K562 (cell line): Measurements from ENCODE around the gene CSKMT. TPM values are rescaled to one million over a fixed set of nuclear protein-coding genes. Genes with fewer than 3 reads are reported as not detected.

Experiments used
- BRF1 ChIP-seq: IDR thresholded peaks from 3 replicates; pipeline ENCODE4 v1.6.1; 2011; ENCODE audit warnings: borderline replicate concordance, mild to moderate bottlenecking; ENCODE audit not compliant: insufficient read length; ENCODE audit errors: extremely low read depth
- KLF1 ChIP-seq: fragments of 450-650 bp; IDR thresholded peaks from 2 replicates; pipeline ENCODE4 v1.6.1; 2016; ENCODE audit warnings: missing genetic modification characterization, missing compliant biosample characterization
- MTA2 ChIP-seq: fragments of 450-650 bp; IDR thresholded peaks from 2 replicates; pipeline ENCODE4 v1.6.1; 2016; ENCODE audit warnings: low read depth
- MYNN ChIP-seq, 2 experiments: sonication (generic); formaldehyde crosslinking in 1 of 2; IDR thresholded peaks; 2 replicates each; pipeline versions ENCODE4 v1.5.0 to v1.6.1; 2016 to 2020; ENCODE audit warnings: antibody characterized with exemption in 1 of 2, missing genetic modification reagents in 1 of 2
- NCOA4 ChIP-seq: fragments of 450-650 bp; IDR thresholded peaks from 2 replicates; pipeline ENCODE4 v1.6.1; 2018; ENCODE audit warnings: mild to moderate bottlenecking; ENCODE audit not compliant: partially characterized antibody
- NRF1 ChIP-seq, 2 experiments: fragments of 450-650 bp; IDR thresholded peaks in 1 of 2; conservative IDR thresholded peaks in 1 of 2; 2 replicates each; pipeline ENCODE4 v1.6.1; 2014; ENCODE audit warnings: mild to moderate bottlenecking in 2 of 2
- POLR2AphosphoS2 ChIP-seq: IDR thresholded peaks from 2 replicates; pipeline ENCODE4 v1.6.1; 2012; ENCODE audit warnings: low read length, improper control_type of control experiment
- SIN3A ChIP-seq, 2 experiments: fragments of 150-350 bp in 1 of 2; IDR thresholded peaks; 2 replicates each; pipeline ENCODE4 v1.6.1; 2011 to 2016; ENCODE audit warnings: borderline replicate concordance in 2 of 2, low read depth in 2 of 2, low read length in 2 of 2, mild to moderate bottlenecking in 2 of 2, moderate library complexity in 2 of 2; ENCODE audit not compliant: control insufficient read depth in 1 of 2
- SRSF3 ChIP-seq: fragments of 200-400 bp; formaldehyde crosslinking; IDR thresholded peaks from 2 replicates; pipeline ENCODE4 v1.6.1; 2016; ENCODE audit warnings: mild to moderate bottlenecking, low read length, moderate library complexity; ENCODE audit not compliant: insufficient read depth
- TCF7L2 ChIP-seq: fragments of 150-350 bp; IDR thresholded peaks from 2 replicates; pipeline ENCODE4 v1.6.1; 2016; ENCODE audit warnings: low read depth, mild to moderate bottlenecking, low read length, moderate library complexity
- polyA plus RNA-seq, 8 experiments: library from polyadenylated mRNA; depleted of rRNA in 4 of 8; stranded (reverse) in 5 of 8; unstranded in 3 of 8; fragments of >200 nt; fragmentation: Nextera tagmentation in 2 of 8; fragmentation: Illumina TruSeq in 1 of 8; extraction: Ambion mirVana in 2 of 8; extraction: Trizol in 1 of 8; gene quantifications; 2 replicates each; pipeline versions ENCODE4 v1.2.1 to v1.2.3, GENCODE V29; 2011 to 2014; ENCODE audit warnings: inconsistent platforms in 1 of 8, missing spikeins in 1 of 8
- total RNA-seq, 7 experiments: library from RNA; depleted of rRNA in 6 of 7; stranded (reverse); fragments of >200 nt in 6 of 7; fragmentation: Illumina TruSeq in 2 of 7; extraction: Trizol in 2 of 7; gene quantifications; 2 replicates each; pipeline versions ENCODE4 v1.2.1 to v1.2.3, GENCODE V29; 2011 to 2021; ENCODE audit warnings: low replicate concordance in 1 of 7
- TF ChIP-seq, protein P1 (sequence below): fragments of 450-650 bp; IDR thresholded peaks from 2 replicates; pipeline ENCODE4 v1.6.1; 2018; ENCODE audit not compliant: partially characterized antibody
- TF ChIP-seq, protein P2 (sequence below), 2 experiments: fragments of 450-650 bp; conservative IDR thresholded peaks; 2 replicates each; pipeline ENCODE4 v1.6.1; 2017; ENCODE audit warnings: mild to moderate bottlenecking in 2 of 2, moderate library complexity in 2 of 2

Gene CSKMT
- total and polyA plus RNA-seq, 9 of the 15 experiments (the other 6 are each of a cell fraction or from before 2014, with no cell fraction given) = 10.3 to 108 (median 27.2) TPM

- TF ChIP-seq, protein P1, sequence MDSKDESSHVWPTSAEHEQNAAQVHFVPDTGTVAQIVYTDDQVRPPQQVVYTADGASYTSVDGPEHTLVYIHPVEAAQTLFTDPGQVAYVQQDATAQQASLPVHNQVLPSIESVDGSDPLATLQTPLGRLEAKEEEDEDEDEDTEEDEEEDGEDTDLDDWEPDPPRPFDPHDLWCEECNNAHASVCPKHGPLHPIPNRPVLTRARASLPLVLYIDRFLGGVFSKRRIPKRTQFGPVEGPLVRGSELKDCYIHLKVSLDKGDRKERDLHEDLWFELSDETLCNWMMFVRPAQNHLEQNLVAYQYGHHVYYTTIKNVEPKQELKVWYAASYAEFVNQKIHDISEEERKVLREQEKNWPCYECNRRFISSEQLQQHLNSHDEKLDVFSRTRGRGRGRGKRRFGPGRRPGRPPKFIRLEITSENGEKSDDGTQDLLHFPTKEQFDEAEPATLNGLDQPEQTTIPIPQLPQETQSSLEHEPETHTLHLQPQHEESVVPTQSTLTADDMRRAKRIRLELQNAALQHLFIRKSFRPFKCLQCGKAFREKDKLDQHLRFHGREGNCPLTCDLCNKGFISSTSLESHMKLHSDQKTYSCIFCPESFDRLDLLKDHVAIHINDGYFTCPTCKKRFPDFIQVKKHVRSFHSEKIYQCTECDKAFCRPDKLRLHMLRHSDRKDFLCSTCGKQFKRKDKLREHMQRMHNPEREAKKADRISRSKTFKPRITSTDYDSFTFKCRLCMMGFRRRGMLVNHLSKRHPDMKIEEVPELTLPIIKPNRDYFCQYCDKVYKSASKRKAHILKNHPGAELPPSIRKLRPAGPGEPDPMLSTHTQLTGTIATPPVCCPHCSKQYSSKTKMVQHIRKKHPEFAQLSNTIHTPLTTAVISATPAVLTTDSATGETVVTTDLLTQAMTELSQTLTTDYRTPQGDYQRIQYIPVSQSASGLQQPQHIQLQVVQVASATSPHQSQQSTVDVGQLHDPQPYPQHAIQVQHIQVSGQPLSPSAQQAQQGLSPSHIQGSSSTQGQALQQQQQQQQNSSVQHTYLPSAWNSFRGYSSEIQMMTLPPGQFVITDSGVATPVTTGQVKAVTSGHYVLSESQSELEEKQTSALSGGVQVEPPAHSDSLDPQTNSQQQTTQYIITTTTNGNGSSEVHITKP = no peak
- TF ChIP-seq SIN3A (IDR thresholded peaks at IDR 0.05; ENCODE audit: borderline replicate concordance in 2 of 2, control insufficient read depth in 1 of 2, low read depth in 2 of 2, low read length in 2 of 2) (peak in 1 of 2 experiments; percentile 13; a peak in 1 of 4 replicates), TCF7L2 (no peak), MTA2 (no peak), SRSF3 (no peak), MYNN (IDR thresholded peaks at IDR 0.05) (0 out of 2 replicates have a peak, but pooled peaks have one; percentile 19), MYNN (CRISPR knock-in tag; IDR thresholded peaks at IDR 0.05) (no peak), POLR2AphosphoS2 (peak; percentile 35; the same call in 1 of the 2 replicates), KLF1 (tag) (no peak), BRF1 (no peak), NRF1 (conservative IDR thresholded peaks at IDR 0.05 in 1 of 2, IDR thresholded peaks at IDR 0.05 in 1 of 2) (peak in 1 of 2 experiments; percentile 3; a peak in 1 of 4 replicates), NCOA4 (no peak)
- TF ChIP-seq, protein P2, sequence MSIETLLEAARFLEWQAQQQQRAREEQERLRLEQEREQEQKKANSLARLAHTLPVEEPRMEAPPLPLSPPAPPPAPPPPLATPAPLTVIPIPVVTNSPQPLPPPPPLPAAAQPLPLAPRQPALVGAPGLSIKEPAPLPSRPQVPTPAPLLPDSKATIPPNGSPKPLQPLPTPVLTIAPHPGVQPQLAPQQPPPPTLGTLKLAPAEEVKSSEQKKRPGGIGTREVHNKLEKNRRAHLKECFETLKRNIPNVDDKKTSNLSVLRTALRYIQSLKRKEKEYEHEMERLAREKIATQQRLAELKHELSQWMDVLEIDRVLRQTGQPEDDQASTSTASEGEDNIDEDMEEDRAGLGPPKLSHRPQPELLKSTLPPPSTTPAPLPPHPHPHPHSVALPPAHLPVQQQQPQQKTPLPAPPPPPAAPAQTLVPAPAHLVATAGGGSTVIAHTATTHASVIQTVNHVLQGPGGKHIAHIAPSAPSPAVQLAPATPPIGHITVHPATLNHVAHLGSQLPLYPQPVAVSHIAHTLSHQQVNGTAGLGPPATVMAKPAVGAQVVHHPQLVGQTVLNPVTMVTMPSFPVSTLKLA (conservative IDR thresholded peaks at IDR 0.05) = 0 out of 4 replicates have a peak, but pooled peaks of 1 of the 2 experiments have one; percentile 10
These were observed 18.1 kb upstream of the CSKMT start (continued) for GRCh38 chr11:62646825-62647608.
